Stimulated activated effector memory CD8-positive, alpha-beta T cell treated with anti-CD3 and anti-CD28 coated beads, Interleukin-12 subunit alpha, Interleukin-12 subunit beta, amount 100 ng/mL, for 72 hours (primary cell): ENCODE data around the gene ULK2.
A peak's percentile ranks its signal among the peaks of the same experiment; 100 is the strongest.
"Not testable (repeated sequence)": the region's sequence is repeated elsewhere in the genome, so short reads cannot be mapped to it uniquely, and the experiment has no call there.

Experiments used
- ATAC-seq: fragments of 150-1000 bp; cut with Tn5 transposase; 2 replicates; pipeline ENCODE4 v1.10.0; 2021
- DNase-seq, 2 donors: peaks; one replicate each; pipeline ENCODE4 v3.0.0; 2021 to 2022; ENCODE audit warnings: low spot score in 2 of 2
- H3K27ac Mint-ChIP-seq: one replicate; pipeline ENCODE4 v1.8.0; 2022; ENCODE audit warnings: mild to moderate bottlenecking, mixed read lengths
- H3K36me3 Mint-ChIP-seq: one replicate; pipeline ENCODE4 v1.8.0; 2022; ENCODE audit warnings: mild to moderate bottlenecking, mixed read lengths
- H3K4me1 Mint-ChIP-seq: one replicate; pipeline ENCODE4 v1.8.0; 2022; ENCODE audit warnings: mixed read lengths
- H3K4me3 Mint-ChIP-seq: one replicate; pipeline ENCODE4 v1.8.0; 2022; ENCODE audit warnings: mild to moderate bottlenecking, mixed read lengths
- H3K9me3 Mint-ChIP-seq: one replicate; pipeline ENCODE4 v1.8.0; 2022; ENCODE audit warnings: mixed read lengths

The ULK2 gene

DNA sequence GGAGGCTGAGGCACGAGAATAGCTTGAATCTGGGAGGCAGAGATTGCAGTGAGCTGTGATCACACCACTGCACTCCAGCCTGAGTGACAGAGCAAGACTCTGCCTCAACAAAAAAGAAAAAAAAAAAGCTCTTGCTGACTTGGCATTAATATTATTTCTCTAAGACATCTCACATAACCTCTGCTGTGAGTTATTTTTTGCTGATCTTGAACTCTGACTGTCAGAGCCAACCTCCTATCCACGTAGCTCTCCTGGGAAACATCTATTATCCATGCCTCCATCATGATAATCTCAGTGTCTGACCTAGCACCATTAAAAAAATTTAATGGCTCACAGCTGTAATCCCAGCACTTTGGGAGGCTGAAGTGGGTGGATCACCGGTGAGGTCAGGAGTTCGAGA, 12.7 kb upstream of the ULK2 start:
- no peaks in the 10 kb centered on the region for H3K9me3 Mint-ChIP-seq
- ATAC-seq, result no peak
- no peak for DNase-seq
- peaks cover 23% of the 10 kb centered on the region for H3K4me1 Mint-ChIP-seq
- H3K27ac Mint-ChIP-seq, result no peak overlapping the region
- no peak overlapping the region for H3K4me3 Mint-ChIP-seq
- H3K36me3 Mint-ChIP-seq, result no peaks in the 10 kb centered on the region

- peaks cover 23% of the 10 kb centered on the region for H3K4me1 Mint-ChIP-seq
- H3K36me3 Mint-ChIP-seq, result no peaks in the 10 kb centered on the region
- H3K27ac Mint-ChIP-seq, result no peak overlapping the region
- ATAC-seq (no peak), DNase-seq (no peak)
- H3K9me3 Mint-ChIP-seq, result no peaks in the 10 kb centered on the region
- no peak overlapping the region for H3K4me3 Mint-ChIP-seq
Observed at GRCh38 chr17:19877364-19877945, 9.7 kb upstream of the ULK2 start.

DNA sequence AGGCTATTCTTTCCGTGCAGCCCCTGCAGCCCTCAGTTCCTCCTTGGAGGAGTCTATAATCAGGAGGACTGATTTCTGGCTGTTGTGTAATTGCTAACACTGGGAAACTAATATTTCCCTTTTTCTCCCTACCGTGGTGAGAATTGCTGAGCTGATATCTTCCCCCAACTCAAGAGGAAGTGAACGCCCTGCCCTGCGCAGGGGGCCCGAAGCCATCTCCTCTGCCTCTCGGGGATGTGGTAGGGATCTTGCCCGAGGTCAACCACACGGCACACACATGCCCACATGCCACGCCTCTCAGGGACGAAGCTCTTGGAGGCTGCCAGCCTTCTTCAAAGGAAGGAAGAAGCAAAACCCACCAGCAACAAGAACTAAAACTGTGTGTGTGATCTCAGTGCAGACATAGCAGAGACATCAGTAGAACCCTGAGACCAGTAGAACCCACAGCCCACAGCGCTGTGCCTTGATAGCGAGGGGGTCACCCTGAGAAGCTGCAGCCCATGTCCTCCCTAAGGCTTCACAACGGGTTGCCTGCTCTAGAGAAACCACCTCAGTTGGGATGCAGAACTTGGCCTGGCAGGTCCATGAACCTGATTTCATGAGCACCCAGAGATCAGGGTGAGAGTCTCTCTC, 8.9 kb upstream of the ULK2 start:
- ATAC-seq, result peak; percentile 78
- Mint-ChIP-seq H3K4me3 (peak overlapping the region; percentile 38), H3K4me1 (peaks cover 23% of the 10 kb centered on the region), H3K9me3 (no peaks in the 10 kb centered on the region), H3K27ac (peak overlapping the region; percentile 87), H3K36me3 (no peaks in the 10 kb centered on the region)
- DNase-seq, result no peak

DNA sequence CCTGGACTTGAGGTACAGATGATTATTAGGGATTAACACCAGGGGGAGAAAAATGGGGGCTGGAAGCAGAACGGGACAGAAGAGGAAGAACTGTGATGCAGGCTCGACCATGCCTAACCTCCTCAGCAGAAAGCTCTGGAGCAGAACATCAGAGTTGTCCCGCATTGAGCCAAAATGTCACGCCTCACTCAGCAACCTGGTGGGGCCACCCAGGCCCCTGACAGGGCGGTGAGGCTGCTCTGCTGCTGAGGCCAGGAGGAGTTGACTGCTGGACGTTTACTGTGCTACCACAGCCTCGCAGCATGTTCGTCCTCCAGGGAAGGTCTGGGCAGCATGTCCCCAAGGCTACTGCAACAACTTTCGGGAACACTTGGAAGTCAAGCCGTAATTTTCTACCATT, 6.5 kb upstream of the ULK2 start:
- ATAC-seq (no peak), DNase-seq (no peak)
- H3K36me3 Mint-ChIP-seq, result no peaks in the 10 kb centered on the region
- no peaks in the 10 kb centered on the region for H3K9me3 Mint-ChIP-seq
- H3K4me1 Mint-ChIP-seq, result peaks cover 23% of the 10 kb centered on the region
- H3K4me3 Mint-ChIP-seq, result no peak overlapping the region
- H3K27ac Mint-ChIP-seq, result peak overlapping the region; percentile 75

GRCh38 chr17:19873346-19873745, 5.6 kb upstream of the ULK2 start:
- DNase-seq, result no peak
- peaks cover 23% of the 10 kb centered on the region for H3K4me1 Mint-ChIP-seq
- H3K36me3 Mint-ChIP-seq, result no peaks in the 10 kb centered on the region
- no peak for ATAC-seq
- H3K9me3 Mint-ChIP-seq, result no peaks in the 10 kb centered on the region
- no peak overlapping the region for H3K27ac Mint-ChIP-seq
- no peak overlapping the region for H3K4me3 Mint-ChIP-seq

DNA sequence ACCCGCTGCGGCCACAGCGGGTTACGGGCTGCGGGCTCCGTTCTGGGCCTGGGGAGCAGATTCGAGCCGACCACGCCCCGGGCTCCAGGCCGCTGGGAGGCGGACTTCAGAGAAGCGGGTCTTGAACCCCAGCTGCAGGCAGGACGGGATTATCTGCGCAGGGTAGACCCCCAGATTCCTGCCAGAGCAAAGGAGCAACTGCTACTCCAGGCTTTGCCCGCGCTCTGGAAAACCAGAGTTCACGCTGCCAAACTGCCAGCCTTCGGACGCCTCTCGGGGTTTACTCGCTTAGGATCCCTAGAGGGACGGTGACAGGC, 301 bp upstream of the ULK2 start:
- Mint-ChIP-seq H3K9me3 (no peaks in the 10 kb centered on the region), H3K27ac (no peak overlapping the region), H3K36me3 (no peaks in the 10 kb centered on the region), H3K4me1 (peaks cover 5% of the 10 kb centered on the region), H3K4me3 (peak overlapping the region; percentile 35)
- DNase-seq, result no peak
- ATAC-seq, result no peak

DNA sequence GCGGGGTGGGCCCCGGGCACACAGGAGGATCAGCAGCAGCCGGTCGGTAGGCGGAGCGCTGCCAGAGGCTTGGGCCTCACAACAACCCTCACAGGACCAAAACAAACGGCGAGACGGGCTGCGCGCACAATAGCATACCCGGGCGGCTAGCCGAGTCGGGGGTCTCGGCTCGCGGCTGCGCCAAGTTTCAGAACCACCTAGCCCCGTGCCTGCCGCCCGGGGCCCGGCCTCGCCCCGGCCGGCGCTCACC, 732 bp downstream of the ULK2 start:
- Mint-ChIP-seq H3K4me1 (peaks cover 5% of the 10 kb centered on the region), H3K36me3 (no peaks in the 10 kb centered on the region), H3K4me3 (peak overlapping the region; percentile 71), H3K9me3 (no peaks in the 10 kb centered on the region), H3K27ac (peak overlapping the region; percentile 48)
- peak; percentile 81 for ATAC-seq
- peak; percentile 22 to 73 for DNase-seq

DNA sequence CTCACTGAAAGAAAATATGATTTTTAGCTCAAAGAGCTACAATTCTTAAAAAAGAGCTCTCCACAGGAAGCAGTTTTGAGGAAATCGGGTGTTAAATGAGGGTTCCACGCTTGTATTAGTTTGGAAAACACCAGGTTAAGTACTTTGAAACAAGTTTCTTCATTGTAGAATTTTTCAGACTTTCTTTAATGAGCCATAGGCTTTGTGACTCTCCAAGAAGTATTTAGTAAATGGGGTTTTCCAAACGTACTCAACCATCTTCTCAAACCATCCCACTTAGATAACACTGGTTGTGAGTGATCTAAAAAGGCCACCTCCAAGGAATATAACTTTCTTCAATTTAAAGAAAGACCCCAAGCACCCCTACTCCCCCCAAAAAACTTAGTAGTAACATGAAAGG, 2.7 kb downstream of the ULK2 start:
- H3K36me3 Mint-ChIP-seq, result peaks cover 13% of the 10 kb centered on the region
- H3K9me3 Mint-ChIP-seq, result no peaks in the 10 kb centered on the region
- H3K4me3 Mint-ChIP-seq, result no peak overlapping the region
- H3K27ac Mint-ChIP-seq, result no peak overlapping the region
- H3K4me1 Mint-ChIP-seq, result peaks cover 5% of the 10 kb centered on the region
- DNase-seq (no peak), ATAC-seq (no peak)

DNA sequence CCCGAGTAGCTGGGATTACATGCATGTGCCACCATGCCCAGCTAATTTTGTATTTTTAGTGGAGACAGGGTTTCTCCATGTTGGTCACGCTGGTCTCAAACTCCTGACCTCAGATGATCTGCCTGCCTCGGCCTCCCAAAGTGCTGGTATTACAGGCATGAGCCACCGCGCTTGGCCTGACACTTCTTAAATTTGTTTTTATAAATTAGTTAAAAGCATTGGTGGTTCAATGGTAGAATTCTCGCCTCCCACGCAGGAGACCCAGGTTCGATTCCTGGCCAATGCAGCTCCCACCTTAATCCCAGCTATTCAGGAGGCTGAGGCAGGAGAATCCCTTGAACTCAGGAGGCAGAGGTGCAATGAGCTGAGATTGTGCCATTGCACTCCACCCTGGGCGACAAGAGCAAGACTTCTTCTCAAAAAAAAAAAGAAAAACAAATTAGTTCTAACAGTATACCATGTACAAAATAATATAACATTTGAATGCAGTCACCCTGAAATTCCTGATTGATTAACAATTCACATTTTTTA, 7.0 kb downstream of the ULK2 start:
- H3K27ac Mint-ChIP-seq, H3K9me3 Mint-ChIP-seq, H3K4me3 Mint-ChIP-seq, ATAC-seq, DNase-seq, H3K4me1 Mint-ChIP-seq: not testable (repeated sequence)
- H3K36me3 Mint-ChIP-seq, result peaks cover 25% of the 10 kb centered on the region

- no peak for ATAC-seq
- H3K36me3 Mint-ChIP-seq, result peaks cover 36% of the 10 kb centered on the region
- no peaks in the 10 kb centered on the region for H3K9me3 Mint-ChIP-seq
- H3K27ac Mint-ChIP-seq, result no peak overlapping the region
- H3K4me3 Mint-ChIP-seq, result no peak overlapping the region
- H3K4me1 Mint-ChIP-seq, result no peaks in the 10 kb centered on the region
- DNase-seq, result no peak
Observed at GRCh38 chr17:19857640-19858039, 10.1 kb downstream of the ULK2 start.

DNA sequence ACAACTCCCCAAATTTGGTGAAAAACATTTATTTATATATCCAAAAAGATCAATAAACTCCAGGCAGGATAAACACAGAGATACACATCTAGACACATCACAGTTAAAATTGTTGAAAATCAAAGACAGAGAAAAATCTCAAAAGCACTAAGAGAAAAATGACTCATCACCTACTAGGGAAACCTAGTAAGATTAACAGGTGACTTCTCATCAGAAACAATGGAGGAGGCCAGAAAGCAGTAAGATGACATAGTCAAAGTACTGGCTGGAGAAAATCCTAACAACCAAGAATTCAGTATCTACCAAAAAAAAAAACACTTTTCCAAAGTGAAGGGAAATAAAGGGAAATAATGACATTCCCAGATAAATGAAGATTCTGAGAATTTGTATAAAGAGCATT, 33.8 kb downstream of the ULK2 start:
- Mint-ChIP-seq H3K36me3 (peaks cover 21% of the 10 kb centered on the region), H3K4me3 (no peak overlapping the region), H3K4me1 (no peaks in the 10 kb centered on the region), H3K9me3 (peaks cover 8% of the 10 kb centered on the region), H3K27ac (no peak overlapping the region)
- no peak for DNase-seq
- no peak for ATAC-seq

DNA sequence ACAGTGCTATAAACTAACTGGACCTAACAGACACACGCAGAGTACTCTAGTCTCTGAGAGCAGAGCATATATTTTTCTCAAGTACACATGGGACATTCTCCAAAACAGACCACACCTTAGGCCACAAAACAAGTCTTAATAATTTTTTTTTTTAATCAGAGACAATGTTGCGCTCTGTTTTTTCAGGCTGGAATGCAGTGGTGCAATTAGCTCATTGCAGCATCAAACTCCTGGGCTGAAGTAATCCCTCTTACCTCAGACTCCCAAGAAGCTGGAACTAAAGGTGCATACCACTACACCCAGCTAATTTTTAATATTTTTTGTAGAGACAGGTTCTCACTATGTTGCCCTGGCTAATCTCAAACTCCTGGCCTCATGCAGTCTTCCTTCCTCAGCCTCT, 37.7 kb downstream of the ULK2 start:
- ATAC-seq, result no peak
- DNase-seq, result no peak
- Mint-ChIP-seq H3K4me1 (no peaks in the 10 kb centered on the region), H3K4me3 (no peak overlapping the region), H3K36me3 (peaks cover 18% of the 10 kb centered on the region), H3K9me3 (peaks cover 8% of the 10 kb centered on the region), H3K27ac (no peak overlapping the region)

DNA sequence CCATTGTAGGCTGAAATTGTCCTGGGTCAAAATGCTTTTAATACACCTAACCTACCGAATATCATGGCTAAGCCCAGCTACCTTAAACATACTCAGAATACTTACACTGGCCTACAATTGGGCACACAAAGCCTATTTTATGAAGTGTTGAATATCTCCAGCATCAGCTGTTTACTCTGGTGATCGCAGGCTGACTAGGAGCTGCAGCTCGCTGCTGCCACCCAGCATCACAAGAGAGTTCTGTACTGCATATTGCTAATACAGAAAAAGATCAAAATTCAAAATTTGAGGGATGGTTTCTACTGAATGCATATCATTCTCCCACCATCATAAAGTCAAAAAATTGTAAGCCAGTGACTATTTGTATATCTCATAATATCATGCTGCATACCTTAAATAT, 55.3 kb downstream of the ULK2 start:
- no peaks in the 10 kb centered on the region for H3K9me3 Mint-ChIP-seq
- ATAC-seq (no peak), DNase-seq (no peak)
- peaks cover 41% of the 10 kb centered on the region for H3K36me3 Mint-ChIP-seq
- H3K27ac Mint-ChIP-seq, result no peak overlapping the region
- H3K4me3 Mint-ChIP-seq, result no peak overlapping the region
- no peaks in the 10 kb centered on the region for H3K4me1 Mint-ChIP-seq

- Mint-ChIP-seq H3K36me3 (peaks cover 28% of the 10 kb centered on the region), H3K4me1 (no peaks in the 10 kb centered on the region), H3K4me3 (no peak overlapping the region), H3K27ac (no peak overlapping the region), H3K9me3 (no peaks in the 10 kb centered on the region)
- DNase-seq, result no peak
- no peak for ATAC-seq
Observed at GRCh38 chr17:19805006-19805405, 62.7 kb downstream of the ULK2 start.

DNA sequence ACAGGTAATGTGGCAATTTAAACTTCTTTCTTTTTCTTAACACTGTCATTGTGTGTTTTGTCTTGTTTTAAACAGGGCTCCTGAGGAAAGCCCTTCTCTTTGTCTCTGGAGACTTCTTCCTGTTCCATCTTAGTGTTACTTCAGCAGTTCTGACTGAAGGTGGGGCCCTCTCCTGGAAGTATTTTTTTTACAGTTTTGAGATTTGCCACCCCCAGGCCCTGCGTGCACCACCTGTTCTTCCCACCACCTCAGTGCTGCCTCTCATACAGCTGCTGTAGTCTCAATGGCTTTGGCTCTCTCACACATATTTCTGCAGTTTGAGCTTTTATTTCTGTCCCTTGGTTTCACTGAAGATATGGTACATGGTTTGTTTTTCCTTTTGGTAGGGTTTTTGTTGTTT, 67.2 kb downstream of the ULK2 start:
- Mint-ChIP-seq H3K4me3 (no peak overlapping the region), H3K36me3 (peaks cover 35% of the 10 kb centered on the region), H3K27ac (peak overlapping the region; percentile 7), H3K9me3 (no peaks in the 10 kb centered on the region), H3K4me1 (no peaks in the 10 kb centered on the region)
- no peak for ATAC-seq
- no peak for DNase-seq

- H3K27ac Mint-ChIP-seq, result peak overlapping the region; percentile 7
- H3K4me3 Mint-ChIP-seq, result no peak overlapping the region
- ATAC-seq (no peak), DNase-seq (no peak)
- no peaks in the 10 kb centered on the region for H3K4me1 Mint-ChIP-seq
- peaks cover 43% of the 10 kb centered on the region for H3K36me3 Mint-ChIP-seq
- H3K9me3 Mint-ChIP-seq, result no peaks in the 10 kb centered on the region
Observed at GRCh38 chr17:19799796-19800195, 67.9 kb downstream of the ULK2 start.

- Mint-ChIP-seq H3K9me3 (peaks cover 5% of the 10 kb centered on the region), H3K36me3 (peaks cover 66% of the 10 kb centered on the region), H3K27ac (no peak overlapping the region), H3K4me1 (no peaks in the 10 kb centered on the region), H3K4me3 (no peak overlapping the region)
- DNase-seq (no peak), ATAC-seq (no peak)
Observed at GRCh38 chr17:19796457-19796856, 71.3 kb downstream of the ULK2 start.
